ENCODE data around the gene ZFYVE26. TPM values are rescaled to one million over a fixed set of nuclear protein-coding genes. Genes with fewer than 3 reads are reported as not detected.

The ZFYVE26 gene
- total RNA-seq, 2 experiments from 2014 or later: 20.5 to 23.2 TPM

- Histone ChIP-seq H3K27me3 (ENCODE audit: control insufficient read depth in 1 of 2, insufficient read depth in 2 of 2, low read length in 2 of 2) (no peaks in the 10 kb centered on the region), H3K4me3 (ENCODE audit: low read length) (no peak overlapping the region), H3K4me1 (ENCODE audit: insufficient read depth, low read length) (no peaks in the 10 kb centered on the region), H3K36me3 (ENCODE audit: insufficient read depth, low read length) (peaks cover 83% of the 10 kb centered on the region), H3K27ac (ENCODE audit: low read depth in 1 of 2, low read length in 2 of 2) (no peak overlapping the region), H3K9me3 (ENCODE audit: control insufficient read depth in 1 of 2, insufficient read depth in 1 of 2, low read length in 2 of 2) (no peaks in the 10 kb centered on the region)
- TF ChIP-seq CTCF (IDR thresholded peaks at IDR 0.05): no peak
- H3K4me3 Mint-ChIP-seq: no peak overlapping the region
- CTCF ChIA-PET: no interaction called here
- H3K36me3 Mint-ChIP-seq (ENCODE audit: low read depth): peaks cover 97% of the 10 kb centered on the region
- no peaks in the 10 kb centered on the region for H3K27me3 Mint-ChIP-seq
- DNase-seq: no peak
- intact Hi-C loops (cut with DNase I, micrococcal nuclease): no loop called here
- no peak for ATAC-seq (ENCODE audit: poor library complexity)
- H3K9me3 Mint-ChIP-seq: no peaks in the 10 kb centered on the region
- no peak overlapping the region for H3K27ac Mint-ChIP-seq
- POLR2A ChIA-PET: no interaction called here
- H3K4me1 Mint-ChIP-seq (ENCODE audit: low read depth): no peaks in the 10 kb centered on the region
Measured at GRCh38 chr14:67765192-67765834, 51.1 kb downstream of the ZFYVE26 start.

- Histone ChIP-seq H3K27ac (ENCODE audit: low read depth in 1 of 2, low read length in 2 of 2) (no peak overlapping the region), H3K4me1 (ENCODE audit: insufficient read depth, low read length) (no peaks in the 10 kb centered on the region), H3K36me3 (ENCODE audit: insufficient read depth, low read length) (peaks cover 85% of the 10 kb centered on the region), H3K4me3 (ENCODE audit: low read length) (no peak overlapping the region), H3K9me3 (ENCODE audit: control insufficient read depth in 1 of 2, insufficient read depth in 1 of 2, low read length in 2 of 2) (no peaks in the 10 kb centered on the region), H3K27me3 (ENCODE audit: control insufficient read depth in 1 of 2, insufficient read depth in 2 of 2, low read length in 2 of 2) (no peaks in the 10 kb centered on the region)
- Mint-ChIP-seq H3K9me3 (no peaks in the 10 kb centered on the region), H3K4me3 (no peak overlapping the region), H3K27ac (no peak overlapping the region), H3K4me1 (ENCODE audit: low read depth) (no peaks in the 10 kb centered on the region), H3K27me3 (no peaks in the 10 kb centered on the region), H3K36me3 (ENCODE audit: low read depth) (peaks cover 97% of the 10 kb centered on the region)
- DNase-seq: no peak
- intact Hi-C loops (cut with DNase I, micrococcal nuclease): no loop called here
- no peak for TF ChIP-seq CTCF (IDR thresholded peaks at IDR 0.05)
- ChIA-PET CTCF (no interaction called here), POLR2A (no interaction called here)
- no peak for ATAC-seq (ENCODE audit: poor library complexity)
Measured at GRCh38 chr14:67764496-67764895, 51.9 kb downstream of the ZFYVE26 start.

GRCh38 chr14:67763158-67763822 lies 53.1 kb downstream of the ZFYVE26 start:
- ATAC-seq (ENCODE audit: poor library complexity) (no peak), DNase-seq (no peak)
- ChIA-PET POLR2A (no interaction called here), CTCF (no interaction called here)
- Mint-ChIP-seq H3K4me3 (no peak overlapping the region), H3K9me3 (no peaks in the 10 kb centered on the region), H3K4me1 (ENCODE audit: low read depth) (no peaks in the 10 kb centered on the region), H3K36me3 (ENCODE audit: low read depth) (peaks cover 90% of the 10 kb centered on the region), H3K27ac (no peak overlapping the region), H3K27me3 (no peaks in the 10 kb centered on the region)
- Histone ChIP-seq H3K4me1 (ENCODE audit: insufficient read depth, low read length) (no peaks in the 10 kb centered on the region), H3K9me3 (ENCODE audit: control insufficient read depth in 1 of 2, insufficient read depth in 1 of 2, low read length in 2 of 2) (no peaks in the 10 kb centered on the region), H3K27me3 (ENCODE audit: control insufficient read depth in 1 of 2, insufficient read depth in 2 of 2, low read length in 2 of 2) (no peaks in the 10 kb centered on the region), H3K36me3 (ENCODE audit: insufficient read depth, low read length) (peaks cover 73% of the 10 kb centered on the region), H3K27ac (ENCODE audit: low read depth in 1 of 2, low read length in 2 of 2) (no peak overlapping the region), H3K4me3 (ENCODE audit: low read length) (no peak overlapping the region)
- intact Hi-C loops (cut with DNase I, micrococcal nuclease): no loop called here
- no peak for TF ChIP-seq CTCF (IDR thresholded peaks at IDR 0.05)
